Psoas muscle (tissue), 8 donors: Measurements from ENCODE around the gene KCNS3. TPM values are rescaled to one million over a fixed set of nuclear protein-coding genes. Genes with fewer than 3 reads are reported as not detected.

Source experiments
- ATAC-seq, 4 donors: fragments of 200-7000 bp; cut with Tn5 transposase; one replicate each; pipeline ENCODE4 v1.9.1; 2020; ENCODE audit warnings: moderate library complexity in 3 of 4, mild to moderate bottlenecking in 2 of 4
- DNase-seq, 2 donors: peaks; one replicate each; pipeline ENCODE4 v3.0.0-alpha.2; 2020
- H3K27ac ChIP-seq: fragments of 200-600 bp; one replicate; pipeline ENCODE4 v1.8.0; 2022
- H3K27me3 ChIP-seq, 3 donors: fragments of 200-600 bp in 1 of 3; one replicate each; pipeline versions ENCODE4 v1.6.1 to v1.8.0; 2013 to 2022; ENCODE audit warnings: low read length in 2 of 3, mild to moderate bottlenecking in 2 of 3, moderate library complexity in 1 of 3; ENCODE audit not compliant: insufficient read depth in 3 of 3
- H3K36me3 ChIP-seq, 2 donors: fragments of 200-600 bp in 1 of 2; one replicate each; pipeline versions ENCODE4 v1.6.1 to v1.8.0; 2013 to 2022; ENCODE audit warnings: low read depth in 1 of 2, mild to moderate bottlenecking in 1 of 2, moderate library complexity in 1 of 2; ENCODE audit not compliant: insufficient read depth in 1 of 2
- H3K4me1 ChIP-seq: fragments of 200-600 bp; one replicate; pipeline ENCODE4 v1.8.0; 2022
- H3K4me3 ChIP-seq: fragments of 200-600 bp; one replicate; pipeline ENCODE4 v1.8.0; 2022; ENCODE audit warnings: mild to moderate bottlenecking
- H3K9me3 ChIP-seq: fragments of 200-600 bp; one replicate; pipeline ENCODE4 v1.8.0; 2022
- CTCF ChIP-seq: fragments of 200-600 bp; IDR thresholded peaks from one replicate; pipeline ENCODE4 v1.8.0; 2022; ENCODE audit warnings: antibody characterized with exemption
- WGBS, 3 donors: extraction: QIAGEN DNeasy Blood & Tissue Kit; methylation state at CpG; one replicate each; pipeline versions ENCODE4 v1.1.6 to v1.1.7; 2013; 5-methylcytosine and 5-hydroxymethylcytosine counted together
- intact Hi-C, 2 donors: fragments of 100-400 bp; cut with DNase I; formaldehyde crosslinking; loops; one replicate each; pipeline versions ENCODE4 v1.11.0 to v1.14.2; 2022
- polyA plus RNA-seq, 3 donors: library from polyadenylated mRNA; stranded (reverse); fragments of 200-250 nt; gene quantifications; one replicate each; pipeline ENCODE4 v1.2.3, GENCODE V29; 2013
- total RNA-seq, 4 donors: library from RNA; stranded (reverse); fragmentation: NEBNext Ultra II Directional in 2 of 4; extraction: Animal tissue kit (Norgen Biotek cat#: 25700) in 2 of 4; gene quantifications; one replicate each; pipeline versions ENCODE4 v1.2.1 to v1.2.4, GENCODE V29; 2021 to 2023
- donor health status: healthy with polysubstance abuse.
- donor health status: DM: no; HTN: no; CAD: no; lungs with moderate emphysema.
- donor health status: Bipolar disorder and iron deficiency.
- donor health status: healthy.
- donor health status: DM: yes; HTN: yes; CAD: no.
- donor health status: DM: no; HTN: no; CAD: no.
- donor health status: DM: no; HTN: no; CAD: no.
- donor health status: DM: yes; HTN: yes; CAD: no.

KCNS3 gene
- total and polyA plus RNA-seq, 7 donors: 3.6 to 29.2 (median 12.1) TPM

- 8 to 28% (median 16%) methylated on average over 2 of the region's 2 CpGs for WGBS, 3 donors
- DNase-seq (peak in 1 of 2 donors; percentile 57), ATAC-seq (peak; percentile 63 to 80 (median 77))
- no peaks in the 10 kb centered on the region for H3K36me3 ChIP-seq
- H3K4me3 ChIP-seq: no peak overlapping the region
- H3K27ac ChIP-seq: peak overlapping the region; percentile 50
- no peaks in the 10 kb centered on the region for H3K27me3 ChIP-seq
- H3K9me3 ChIP-seq: peaks cover 12% of the 10 kb centered on the region
- H3K4me1 ChIP-seq: peaks cover 22% of the 10 kb centered on the region
- TF ChIP-seq CTCF: no peak
- intact Hi-C loops: no loop called here
Observed at GRCh38 chr2:17894556-17894955, 16.1 kb downstream of the KCNS3 start.

GRCh38 chr2:17899871-17900270, 21.4 kb downstream of the KCNS3 start:
- Histone ChIP-seq H3K4me3 (no peak overlapping the region), H3K27me3 (no peaks in the 10 kb centered on the region), H3K36me3 (no peaks in the 10 kb centered on the region), H3K9me3 (no peaks in the 10 kb centered on the region), H3K4me1 (peaks cover 4% of the 10 kb centered on the region), H3K27ac (no peak overlapping the region)
- intact Hi-C loops: no loop called here
- 86 to 90% (median 86%) methylated on average over 4 of the region's 4 CpGs for WGBS, 3 donors
- no peak for ATAC-seq
- no peak for TF ChIP-seq CTCF
- no peak for DNase-seq

- Histone ChIP-seq H3K4me3 (no peak overlapping the region), H3K36me3 (no peaks in the 10 kb centered on the region), H3K9me3 (no peaks in the 10 kb centered on the region), H3K4me1 (no peaks in the 10 kb centered on the region), H3K27me3 (no peaks in the 10 kb centered on the region), H3K27ac (no peak overlapping the region)
- intact Hi-C loops: no loop called here
- ATAC-seq (peak in 1 of 4 donors; percentile 34), DNase-seq (peak; percentile 39 to 73)
- no peak for TF ChIP-seq CTCF
- 27 to 40% (median 28%) methylated on average over 5 of the region's 5 CpGs for WGBS, 3 donors
Observed at GRCh38 chr2:17901246-17901645, 22.8 kb downstream of the KCNS3 start.

GRCh38 chr2:17910980-17911379, 32.5 kb downstream of the KCNS3 start:
- H3K27ac ChIP-seq: no peak overlapping the region
- intact Hi-C loops: no loop called here
- no peak for TF ChIP-seq CTCF
- DNase-seq (no peak), ATAC-seq (no peak)
- no peaks in the 10 kb centered on the region for H3K36me3 ChIP-seq
- H3K27me3 ChIP-seq: no peaks in the 10 kb centered on the region
- H3K4me1 ChIP-seq: peaks cover 30% of the 10 kb centered on the region
- H3K9me3 ChIP-seq: no peaks in the 10 kb centered on the region
- 93 to 95% (median 95%) methylated on average over 5 of the region's 5 CpGs for WGBS, 3 donors
- no peak overlapping the region for H3K4me3 ChIP-seq

GRCh38 chr2:17911491-17912260, 33.2 kb downstream of the KCNS3 start:
- no peak for TF ChIP-seq CTCF

More at GRCh38 chr2:17911491-17912260, 33.2 kb downstream of the KCNS3 start:
- H3K9me3 ChIP-seq: no peaks in the 10 kb centered on the region
- no peaks in the 10 kb centered on the region for H3K36me3 ChIP-seq
- ATAC-seq (peak; percentile 37 to 74 (median 46)), DNase-seq (no peak)
- peak overlapping the region; percentile 54 for H3K27ac ChIP-seq
- H3K4me1 ChIP-seq: peaks cover 37% of the 10 kb centered on the region
- 24 to 40% (median 25%) methylated on average over 5 of the region's 5 CpGs for WGBS, 3 donors
- H3K27me3 ChIP-seq: no peaks in the 10 kb centered on the region
- peak overlapping the region; percentile 37 for H3K4me3 ChIP-seq
- intact Hi-C loops: no loop called here
